K562 (cell line): ENCODE results near the gene SPATA24. TPM values are rescaled to one million over a fixed set of nuclear protein-coding genes. Genes with fewer than 3 reads are reported as not detected.
A peak's percentile ranks its signal among the peaks of the same experiment; 100 is the strongest.

Source experiments
- ATAC-seq: fragments of 200-7000 bp; cut with Tn5 transposase; 3 replicates; pipeline ENCODE4 v1.9.1; 2020; ENCODE audit warnings: moderate library complexity
- BruUV-seq: library from RNA; stranded (reverse); fragments of 400-500 nt; replicated peaks from 2 replicates; lab custom pipeline; 2021; lab: Mats Ljungman, UMichigan
- CTCF ChIA-PET: fragments of 300-600 bp; formaldehyde crosslinking; extraction: SDS; loops from one replicate; lab custom pipeline; 2021; ENCODE audit warnings: low intra/inter-chr PET ratio; lab: Yijun Ruan, JAX
- POLR2A ChIA-PET: fragments of 300-600, 350-650 bp; sonication (Branson Sonifier 250); formaldehyde crosslinking; extraction: SDS; loops from one replicate; lab custom pipeline; 2021; ENCODE audit warnings: antibody characterized with exemption, inconsistent platforms; lab: Yijun Ruan, JAX
- DNase-seq, 4 experiments: peaks; one replicate each; pipeline versions ENCODE4 v3.0.0 to v3.0.0-alpha.2; 2011 to 2018; ENCODE audit warnings: low spot score in 3 of 4, mixed read lengths in 3 of 4; ENCODE audit errors: extremely low read depth in 1 of 4
- FAIRE-seq: peaks from 2 replicates; lab custom pipeline; 2011; peaks lifted over from hg19 to GRCh38; lab: Jason Lieb, UNC
- H2AFZ ChIP-seq: 2 replicates; pipeline ENCODE4 v1.6.0; 2011; ENCODE audit warnings: low read depth, low read length, control low read depth, inconsistent platforms
- H3K27ac ChIP-seq: fragments of 200-600 bp; 3 replicates; pipeline ENCODE4 v1.8.0; 2011; ENCODE audit warnings: low read depth, mild to moderate bottlenecking, control low read depth, inconsistent platforms, low read length, moderate library complexity, mixed read lengths; ENCODE audit errors: extremely low read depth
- H3K27me3 ChIP-seq, 2 experiments: fragments of 300-600 bp in 1 of 2; 2 replicates in 1 of 2; 3 replicates in 1 of 2; pipeline versions ENCODE4 v1.6.0 to v1.8.0; 2011; ENCODE audit warnings: inconsistent platforms in 2 of 2, low read length in 2 of 2, mild to moderate bottlenecking in 1 of 2, mixed read lengths in 1 of 2, moderate library complexity in 1 of 2; ENCODE audit not compliant: control insufficient read depth in 2 of 2, insufficient read depth in 2 of 2
- H3K36me3 ChIP-seq: fragments of 300-600 bp; 3 replicates; pipeline ENCODE4 v1.8.0; 2011; ENCODE audit warnings: mild to moderate bottlenecking, low read length, inconsistent platforms; ENCODE audit not compliant: control insufficient read depth, insufficient read depth
- H3K4me1 ChIP-seq, 2 experiments: fragments of 200-600 bp in 1 of 2; replicated peaks in 1 of 2; 2 replicates in 1 of 2; 3 replicates in 1 of 2; pipeline versions ENCODE4 v1.5.1 to v1.8.0; 2011; ENCODE audit warnings: inconsistent platforms in 2 of 2, low read length in 2 of 2, mild to moderate bottlenecking in 1 of 2, mixed read lengths in 1 of 2, moderate library complexity in 1 of 2; ENCODE audit not compliant: control insufficient read depth in 2 of 2, insufficient read depth in 2 of 2
- H3K4me2 ChIP-seq: 2 replicates; pipeline ENCODE4 v1.6.1; 2011; ENCODE audit warnings: low read length, control low read depth, inconsistent platforms, mixed read lengths; ENCODE audit not compliant: insufficient read depth
- H3K4me3 ChIP-seq: fragments of 200-600 bp; sonication (generic), shearing (Covaris generic); 2 replicates; pipeline ENCODE4 v1.5.1; 2016; ENCODE audit warnings: control low read depth, inconsistent platforms
- H3K79me2 ChIP-seq: fragments of 200-600 bp; 3 replicates; pipeline ENCODE4 v1.8.0; 2011; ENCODE audit warnings: low read length, inconsistent platforms; ENCODE audit not compliant: control insufficient read depth, insufficient read depth
- H3K9ac ChIP-seq, 2 experiments: 2 replicates each; pipeline versions ENCODE4 v1.6.0 to v1.6.1; 2011; ENCODE audit warnings: low read depth in 2 of 2, low read length in 2 of 2, control low read depth in 1 of 2, inconsistent platforms in 1 of 2, mild to moderate bottlenecking in 1 of 2, mixed read lengths in 1 of 2; ENCODE audit not compliant: insufficient read depth in 1 of 2
- H3K9me1 ChIP-seq: one replicate; pipeline ENCODE4 v1.6.0; 2011; ENCODE audit warnings: inconsistent platforms, mild to moderate bottlenecking, low read length, moderate library complexity; ENCODE audit not compliant: control insufficient read depth, insufficient read depth
- H3K9me3 ChIP-seq: replicated peaks from 2 replicates; pipeline ENCODE4 v1.5.1; 2011; ENCODE audit warnings: low read depth, low read length, inconsistent platforms; ENCODE audit not compliant: control insufficient read depth, insufficient read depth
- H4K20me1 ChIP-seq: replicated peaks from 2 replicates; pipeline ENCODE4 v1.6.1; 2011; ENCODE audit warnings: low read length, inconsistent platforms, mixed read lengths; ENCODE audit not compliant: control insufficient read depth, insufficient read depth
- ARID4B ChIP-seq: sonication (generic); formaldehyde crosslinking; IDR thresholded peaks from 2 replicates; pipeline ENCODE4 v1.8.0; 2022; ENCODE audit warnings: mild to moderate bottlenecking, missing genetic modification reagents
- BCOR ChIP-seq: fragments of 450-650 bp; IDR thresholded peaks from 2 replicates; pipeline ENCODE4 v1.6.1; 2016
- HDAC2 ChIP-seq: fragments of 450-650 bp; IDR thresholded peaks from 2 replicates; pipeline ENCODE4 v1.6.1; 2016; ENCODE audit warnings: mild to moderate bottlenecking
- KDM1A ChIP-seq, 2 experiments: fragments of 450-650 bp; IDR thresholded peaks; 2 replicates each; pipeline ENCODE4 v1.6.1; 2016; ENCODE audit warnings: mild to moderate bottlenecking in 2 of 2
- KDM2B ChIP-seq: fragments of 250-450 bp; sonication (Bioruptor Pico); IDR thresholded peaks from 2 replicates; pipeline ENCODE4 v1.8.0; 2021; ENCODE audit warnings: mild to moderate bottlenecking, moderate library complexity
- PTBP1 ChIP-seq: fragments of 200-400 bp; formaldehyde crosslinking; IDR thresholded peaks from 2 replicates; pipeline ENCODE4 v1.6.1; 2017; ENCODE audit warnings: low read depth, low read length
- RCOR1 ChIP-seq, 2 experiments: IDR thresholded peaks; 2 replicates each; pipeline ENCODE4 v1.6.1; 2012; ENCODE audit warnings: low read depth in 2 of 2, low read length in 2 of 2, borderline replicate concordance in 1 of 2, improper control_type of control experiment in 1 of 2
- SMARCA5 ChIP-seq: fragments of 450-650 bp; IDR thresholded peaks from 2 replicates; pipeline ENCODE4 v1.6.1; 2016
- ZFP36 ChIP-seq: fragments of 150-350 bp; IDR thresholded peaks from 2 replicates; pipeline ENCODE4 v1.6.1; 2018; ENCODE audit warnings: low read length, low read depth; ENCODE audit not compliant: partially characterized antibody
- ZNF436 ChIP-seq: fragments of 250-450, 450-650 bp; sonication (Bioruptor Pico); formaldehyde crosslinking; IDR thresholded peaks from 2 replicates; pipeline ENCODE4 v1.7.0; 2020; ENCODE audit warnings: mild to moderate bottlenecking
- ZNF644 ChIP-seq: fragments of 200-800 bp; sonication (Bioruptor generic); IDR thresholded peaks from 2 replicates; pipeline ENCODE4 v1.6.1; 2016; ENCODE audit warnings: low read depth, missing genetic modification characterization, missing compliant biosample characterization
- WGBS: fragments of 100-300 bp; shearing (Covaris generic); methylation state at CpG from one replicate; pipeline ENCODE4 v1.1.6; 2016; ENCODE audit warnings: low coverage, mixed read lengths; ENCODE audit not compliant: insufficient coverage; ENCODE audit errors: missing lambda C conversion rate; 5-methylcytosine and 5-hydroxymethylcytosine counted together
- in situ Hi-C: fragments of 300-500 bp; cut with MboI; formaldehyde crosslinking; loops from 4 replicates; pipeline ENCODE4 v1.15.0; 2018; ENCODE audit warnings: inconsistent platforms, mixed read lengths
- intact Hi-C: fragments of 100-400 bp; cut with micrococcal nuclease; formaldehyde crosslinking; loops from 2 replicates; pipeline ENCODE4 v1.14.2; 2022
- polyA plus RNA-seq, 8 experiments: library from polyadenylated mRNA; depleted of rRNA in 4 of 8; stranded (reverse) in 5 of 8; unstranded in 3 of 8; fragments of >200 nt; fragmentation: Nextera tagmentation in 2 of 8; fragmentation: Illumina TruSeq in 1 of 8; extraction: Ambion mirVana in 2 of 8; extraction: Trizol in 1 of 8; gene quantifications; 2 replicates each; pipeline versions ENCODE4 v1.2.1 to v1.2.3, GENCODE V29; 2011 to 2014; ENCODE audit warnings: inconsistent platforms in 1 of 8, missing spikeins in 1 of 8
- total RNA-seq, 7 experiments: library from RNA; depleted of rRNA in 6 of 7; stranded (reverse); fragments of >200 nt in 6 of 7; fragmentation: Illumina TruSeq in 2 of 7; extraction: Trizol in 2 of 7; gene quantifications; 2 replicates each; pipeline versions ENCODE4 v1.2.1 to v1.2.3, GENCODE V29; 2011 to 2021; ENCODE audit warnings: low replicate concordance in 1 of 7
- TF ChIP-seq, protein P1 (sequence below): IDR thresholded peaks from 3 replicates; pipeline ENCODE4 v1.6.1; 2011; ENCODE audit warnings: borderline replicate concordance, mild to moderate bottlenecking, moderate library complexity; ENCODE audit not compliant: insufficient read length; ENCODE audit errors: extremely low read depth

SPATA24 gene
- total and polyA plus RNA-seq, 9 of the 15 experiments (the other 6 are each of a cell fraction or from before 2014, with no cell fraction given) = 4.1 to 12.6 (median 8.0) TPM

- Histone ChIP-seq H3K9me3 (no peaks in the 10 kb centered on the region), H3K79me2 (no peaks in the 10 kb centered on the region), H3K27me3 (no peaks in the 10 kb centered on the region), H3K36me3 (no peaks in the 10 kb centered on the region), H2AFZ (no peak overlapping the region), H3K4me1 (peaks cover 19 to 56% of the 10 kb centered on the region in 2 experiments; a peak in 4 of 5 replicates), H3K27ac (no peak overlapping the region), H4K20me1 (no peaks in the 10 kb centered on the region), H3K4me2 (no peak overlapping the region), H3K4me3 (no peak overlapping the region), H3K9ac (peak overlapping the region in 1 of 2 experiments; percentile 68; a peak in 2 of 4 replicates), H3K9me1 (no peaks in the 10 kb centered on the region)
- no peak for FAIRE-seq
- intact Hi-C loops = no loop called here
- in situ Hi-C loops = no loop called here
- CTCF ChIA-PET = no interaction called here
- 70% methylated on average over 15 of the region's 15 CpGs for WGBS
- ATAC-seq = no peak
- no TSS peak for BruUV-seq
- POLR2A ChIA-PET = interaction anchor here (0.6 kb wide), 1 partner anchor 107 kb away, joined by 3 read pairs; no protein-coding TSS in a partner anchor
- DNase-seq = peak in 1 of 4 experiments; percentile 6
- TF ChIP-seq KDM1A (IDR thresholded peaks at IDR 0.05) = peak in 1 of 2 experiments; percentile 59; a peak in 1 of 4 replicates
- TF ChIP-seq ARID4B (CRISPR knock-in tag) = no peak
- TF ChIP-seq BCOR = peak; percentile 80
- peak; percentile 99 for TF ChIP-seq ZFP36
- TF ChIP-seq RCOR1 (IDR thresholded peaks at IDR 0.05; ENCODE audit: borderline replicate concordance in 1 of 2, low read depth in 2 of 2, low read length in 2 of 2) = 0 out of 4 replicates have a peak, but pooled peaks of 1 of the 2 experiments have one; percentile 42
- TF ChIP-seq SMARCA5 = peak; percentile 87; the same call in 1 of the 2 replicates
- peak; percentile 87 for TF ChIP-seq ZNF436 (CRISPR knock-in tag)
- peak; percentile 92 for TF ChIP-seq PTBP1
- no peak for TF ChIP-seq ZNF644 (tag)
- no peak for TF ChIP-seq KDM2B (CRISPR knock-in tag)
- TF ChIP-seq, protein P1, sequence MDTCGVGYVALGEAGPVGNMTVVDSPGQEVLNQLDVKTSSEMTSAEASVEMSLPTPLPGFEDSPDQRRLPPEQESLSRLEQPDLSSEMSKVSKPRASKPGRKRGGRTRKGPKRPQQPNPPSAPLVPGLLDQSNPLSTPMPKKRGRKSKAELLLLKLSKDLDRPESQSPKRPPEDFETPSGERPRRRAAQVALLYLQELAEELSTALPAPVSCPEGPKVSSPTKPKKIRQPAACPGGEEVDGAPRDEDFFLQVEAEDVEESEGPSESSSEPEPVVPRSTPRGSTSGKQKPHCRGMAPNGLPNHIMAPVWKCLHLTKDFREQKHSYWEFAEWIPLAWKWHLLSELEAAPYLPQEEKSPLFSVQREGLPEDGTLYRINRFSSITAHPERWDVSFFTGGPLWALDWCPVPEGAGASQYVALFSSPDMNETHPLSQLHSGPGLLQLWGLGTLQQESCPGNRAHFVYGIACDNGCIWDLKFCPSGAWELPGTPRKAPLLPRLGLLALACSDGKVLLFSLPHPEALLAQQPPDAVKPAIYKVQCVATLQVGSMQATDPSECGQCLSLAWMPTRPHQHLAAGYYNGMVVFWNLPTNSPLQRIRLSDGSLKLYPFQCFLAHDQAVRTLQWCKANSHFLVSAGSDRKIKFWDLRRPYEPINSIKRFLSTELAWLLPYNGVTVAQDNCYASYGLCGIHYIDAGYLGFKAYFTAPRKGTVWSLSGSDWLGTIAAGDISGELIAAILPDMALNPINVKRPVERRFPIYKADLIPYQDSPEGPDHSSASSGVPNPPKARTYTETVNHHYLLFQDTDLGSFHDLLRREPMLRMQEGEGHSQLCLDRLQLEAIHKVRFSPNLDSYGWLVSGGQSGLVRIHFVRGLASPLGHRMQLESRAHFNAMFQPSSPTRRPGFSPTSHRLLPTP = peak; percentile 67
- TF ChIP-seq HDAC2 = 0 out of 2 replicates have a peak, but pooled peaks have one; percentile 31
Observed at GRCh38 chr5:139379626-139380449, 24.1 kb downstream of the SPATA24 start.
